Ishikawa (cell line): ENCODE measurements around the gene CDCA3.

Experiments used
- CEBPB ChIP-seq: IDR thresholded peaks from 2 replicates; pipeline ENCODE4 v1.6.1; 2012
- CREB1 ChIP-seq: IDR thresholded peaks from 2 replicates; pipeline ENCODE4 v1.6.1; 2012; ENCODE audit warnings: low read depth
- EGR1 ChIP-seq: IDR thresholded peaks from 2 replicates; pipeline ENCODE4 v1.6.1; 2012
- EP300 ChIP-seq: IDR thresholded peaks from 2 replicates; pipeline ENCODE4 v1.6.1; 2012; ENCODE audit warnings: borderline replicate concordance
- FOXM1 ChIP-seq: IDR thresholded peaks from 2 replicates; pipeline ENCODE4 v1.6.1; 2012; ENCODE audit warnings: low read depth, borderline replicate concordance
- NFIC ChIP-seq: IDR thresholded peaks from 2 replicates; pipeline ENCODE4 v1.6.1; 2012
- RAD21 ChIP-seq: IDR thresholded peaks from 2 replicates; pipeline ENCODE4 v1.6.1; 2012; ENCODE audit warnings: low read depth
- TAF1 ChIP-seq: IDR thresholded peaks from 2 replicates; pipeline ENCODE4 v1.6.1; 2012; ENCODE audit warnings: low read depth, mild to moderate bottlenecking
- TCF12 ChIP-seq: IDR thresholded peaks from 2 replicates; pipeline ENCODE4 v1.6.1; 2012; ENCODE audit warnings: low read depth
- TEAD4 ChIP-seq: IDR thresholded peaks from 2 replicates; pipeline ENCODE4 v1.6.1; 2012
- YY1 ChIP-seq: IDR thresholded peaks from 2 replicates; pipeline ENCODE4 v1.6.1; 2012; ENCODE audit warnings: low read depth
- ZBTB7A ChIP-seq: IDR thresholded peaks from 2 replicates; pipeline ENCODE4 v1.6.1; 2012; ENCODE audit warnings: low read depth
- TF ChIP-seq, protein P1 (sequence below): IDR thresholded peaks from 2 replicates; pipeline ENCODE4 v1.6.1; 2012
- TF ChIP-seq, protein P2 (sequence below): IDR thresholded peaks from 2 replicates; pipeline ENCODE4 v1.6.1; 2012
- TF ChIP-seq, protein P3 (sequence below): IDR thresholded peaks from 2 replicates; pipeline ENCODE4 v1.6.1; 2012; ENCODE audit warnings: low read depth, mild to moderate bottlenecking

Gene CDCA3

DNA sequence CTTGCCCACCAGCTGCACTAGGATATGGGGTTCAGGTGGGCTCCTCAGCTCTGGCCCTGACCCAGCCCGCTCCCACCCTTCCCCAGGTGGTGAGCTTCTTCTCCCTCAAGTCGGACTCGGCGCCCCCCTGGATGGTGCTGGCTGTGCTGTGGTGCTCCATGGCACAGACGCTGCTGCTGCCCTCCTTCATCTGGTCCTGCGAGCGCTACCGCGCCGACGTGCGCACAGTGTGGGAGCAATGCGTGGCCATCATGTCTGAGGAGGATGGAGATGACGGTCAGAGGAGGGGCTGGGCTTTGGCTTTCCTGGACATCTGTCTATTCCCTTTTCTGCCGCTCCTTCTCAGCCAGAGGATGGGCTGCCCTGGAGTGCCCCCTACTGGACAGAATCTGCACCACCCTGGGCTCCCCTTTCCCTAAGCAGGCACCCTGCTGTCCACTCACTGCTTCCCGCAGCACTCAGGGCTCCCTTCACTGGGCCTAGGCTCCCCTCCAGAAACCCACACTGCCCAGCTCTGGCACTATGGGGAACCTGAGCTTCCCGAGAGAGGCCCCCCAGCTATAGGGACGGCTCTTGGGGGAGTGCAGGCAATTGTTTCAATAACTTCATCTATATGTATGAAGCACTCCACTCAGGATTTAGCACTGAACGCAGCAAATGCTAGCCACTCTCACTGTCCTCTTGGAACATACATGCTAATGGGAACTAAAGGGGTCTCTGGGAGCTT lies 25.5 kb downstream of the CDCA3 start:
- no peak for TF ChIP-seq EP300
- no peak for TF ChIP-seq YY1
- TF ChIP-seq NFIC, result no peak
- TF ChIP-seq, protein P1, sequence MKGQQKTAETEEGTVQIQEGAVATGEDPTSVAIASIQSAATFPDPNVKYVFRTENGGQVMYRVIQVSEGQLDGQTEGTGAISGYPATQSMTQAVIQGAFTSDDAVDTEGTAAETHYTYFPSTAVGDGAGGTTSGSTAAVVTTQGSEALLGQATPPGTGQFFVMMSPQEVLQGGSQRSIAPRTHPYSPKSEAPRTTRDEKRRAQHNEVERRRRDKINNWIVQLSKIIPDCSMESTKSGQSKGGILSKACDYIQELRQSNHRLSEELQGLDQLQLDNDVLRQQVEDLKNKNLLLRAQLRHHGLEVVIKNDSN, result no peak
- TF ChIP-seq EGR1, result no peak
- TF ChIP-seq ZBTB7A, result no peak
- no peak for TF ChIP-seq TCF12
- peak; percentile 99 for TF ChIP-seq RAD21
- TF ChIP-seq TEAD4, result peak; percentile 79
- TF ChIP-seq TAF1, result no peak
- TF ChIP-seq FOXM1, result no peak
- TF ChIP-seq, protein P2, sequence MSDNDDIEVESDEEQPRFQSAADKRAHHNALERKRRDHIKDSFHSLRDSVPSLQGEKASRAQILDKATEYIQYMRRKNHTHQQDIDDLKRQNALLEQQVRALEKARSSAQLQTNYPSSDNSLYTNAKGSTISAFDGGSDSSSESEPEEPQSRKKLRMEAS, result no peak
- TF ChIP-seq, protein P3, sequence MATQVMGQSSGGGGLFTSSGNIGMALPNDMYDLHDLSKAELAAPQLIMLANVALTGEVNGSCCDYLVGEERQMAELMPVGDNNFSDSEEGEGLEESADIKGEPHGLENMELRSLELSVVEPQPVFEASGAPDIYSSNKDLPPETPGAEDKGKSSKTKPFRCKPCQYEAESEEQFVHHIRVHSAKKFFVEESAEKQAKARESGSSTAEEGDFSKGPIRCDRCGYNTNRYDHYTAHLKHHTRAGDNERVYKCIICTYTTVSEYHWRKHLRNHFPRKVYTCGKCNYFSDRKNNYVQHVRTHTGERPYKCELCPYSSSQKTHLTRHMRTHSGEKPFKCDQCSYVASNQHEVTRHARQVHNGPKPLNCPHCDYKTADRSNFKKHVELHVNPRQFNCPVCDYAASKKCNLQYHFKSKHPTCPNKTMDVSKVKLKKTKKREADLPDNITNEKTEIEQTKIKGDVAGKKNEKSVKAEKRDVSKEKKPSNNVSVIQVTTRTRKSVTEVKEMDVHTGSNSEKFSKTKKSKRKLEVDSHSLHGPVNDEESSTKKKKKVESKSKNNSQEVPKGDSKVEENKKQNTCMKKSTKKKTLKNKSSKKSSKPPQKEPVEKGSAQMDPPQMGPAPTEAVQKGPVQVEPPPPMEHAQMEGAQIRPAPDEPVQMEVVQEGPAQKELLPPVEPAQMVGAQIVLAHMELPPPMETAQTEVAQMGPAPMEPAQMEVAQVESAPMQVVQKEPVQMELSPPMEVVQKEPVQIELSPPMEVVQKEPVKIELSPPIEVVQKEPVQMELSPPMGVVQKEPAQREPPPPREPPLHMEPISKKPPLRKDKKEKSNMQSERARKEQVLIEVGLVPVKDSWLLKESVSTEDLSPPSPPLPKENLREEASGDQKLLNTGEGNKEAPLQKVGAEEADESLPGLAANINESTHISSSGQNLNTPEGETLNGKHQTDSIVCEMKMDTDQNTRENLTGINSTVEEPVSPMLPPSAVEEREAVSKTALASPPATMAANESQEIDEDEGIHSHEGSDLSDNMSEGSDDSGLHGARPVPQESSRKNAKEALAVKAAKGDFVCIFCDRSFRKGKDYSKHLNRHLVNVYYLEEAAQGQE, result no peak
- TF ChIP-seq CREB1, result no peak
- no peak for TF ChIP-seq CEBPB

DNA sequence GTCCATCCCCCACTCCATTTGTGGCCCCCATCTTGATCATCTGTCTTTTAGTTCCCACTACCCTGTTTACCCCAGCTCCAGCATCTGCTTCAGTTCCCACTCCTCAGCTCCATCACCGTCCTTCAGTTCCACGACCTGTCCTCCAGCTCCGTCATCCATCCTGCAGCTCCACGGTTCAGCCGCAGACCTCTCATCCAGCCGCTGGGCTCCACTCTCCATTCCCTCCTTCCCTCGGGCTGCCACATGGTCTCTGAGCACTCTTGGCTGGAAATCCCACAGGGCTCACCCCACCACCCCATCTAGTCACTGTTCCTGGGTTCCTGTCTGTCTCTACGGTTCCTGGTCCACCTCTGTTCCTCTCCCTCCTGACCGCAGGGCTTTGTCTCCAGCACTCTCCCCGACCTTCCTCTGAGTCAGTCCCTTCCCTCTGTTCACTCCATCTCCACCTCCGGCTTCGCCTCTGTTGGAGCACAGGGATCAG lies 26.1 kb downstream of the CDCA3 start:
- TF ChIP-seq TEAD4 (no peak), YY1 (no peak), FOXM1 (no peak), EGR1 (no peak), CEBPB (no peak), ZBTB7A (no peak), CREB1 (no peak), TAF1 (no peak), TCF12 (no peak), EP300 (no peak), RAD21 (no peak), NFIC (no peak)
- TF ChIP-seq, protein P3, result no peak
- TF ChIP-seq, protein P2, result no peak
- TF ChIP-seq, protein P1, result no peak

DNA sequence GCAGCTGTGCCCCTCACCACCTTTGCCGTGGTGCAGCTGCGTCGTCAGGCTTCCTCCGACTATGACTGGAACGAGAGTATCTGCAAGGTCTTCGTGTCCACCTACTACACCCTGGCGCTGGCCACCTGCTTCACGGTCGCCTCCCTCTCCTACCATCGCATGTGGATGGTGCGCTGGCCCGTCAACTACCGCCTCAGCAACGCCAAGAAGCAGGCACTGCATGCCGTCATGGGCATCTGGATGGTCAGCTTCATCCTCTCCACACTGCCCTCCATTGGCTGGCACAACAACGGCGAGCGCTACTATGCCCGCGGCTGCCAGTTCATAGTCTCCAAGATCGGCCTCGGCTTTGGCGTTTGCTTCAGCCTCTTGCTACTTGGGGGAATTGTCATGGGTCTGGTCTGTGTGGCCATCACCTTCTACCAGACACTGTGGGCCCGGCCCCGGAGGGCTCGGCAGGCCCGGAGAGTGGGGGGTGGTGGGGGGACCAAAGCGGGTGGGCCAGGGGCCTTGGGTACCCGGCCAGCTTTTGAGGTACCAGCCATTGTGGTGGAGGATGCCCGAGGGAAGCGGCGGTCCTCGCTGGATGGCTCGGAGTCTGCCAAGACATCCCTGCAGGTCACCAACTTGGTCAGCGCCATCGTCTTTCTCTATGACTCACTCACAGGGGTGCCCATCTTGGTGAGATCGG lies 26.9 kb downstream of the CDCA3 start:
- TF ChIP-seq TAF1 (no peak), FOXM1 (no peak), TCF12 (no peak), RAD21 (no peak), CEBPB (no peak), YY1 (no peak), CREB1 (no peak), ZBTB7A (no peak), EGR1 (no peak)
- TF ChIP-seq, protein P2, result no peak
- TF ChIP-seq, protein P3, result no peak
